Tibial nerve (tissue), 4 donors: ENCODE measurements around the gene NRG2. TPM values are rescaled to one million over a fixed set of nuclear protein-coding genes. Genes with fewer than 3 reads are reported as not detected.

Experiments
- DNase-seq, 2 donors: peaks; one replicate each; pipeline ENCODE4 v3.0.0-alpha.2; 2019; ENCODE audit warnings: low spot score in 2 of 2
- H3K27ac ChIP-seq, 4 donors: fragments of 200-600 bp; sonication (generic) in 3 of 4; one replicate each; pipeline ENCODE4 v1.5.1; 2017 to 2019; ENCODE audit warnings: mild to moderate bottlenecking in 1 of 4
- H3K27me3 ChIP-seq, 2 donors: fragments of 200-600 bp; sonication (generic) in 1 of 2; one replicate each; pipeline versions ENCODE4 v1.5.1 to v1.6.0; 2017 to 2019
- H3K36me3 ChIP-seq, 3 donors: fragments of 200-600 bp; sonication (generic); one replicate each; pipeline ENCODE4 v1.5.1; 2018 to 2019
- H3K4me1 ChIP-seq, 4 donors: fragments of 200-600 bp; sonication (generic) in 3 of 4; one replicate each; pipeline ENCODE4 v1.5.1; 2017 to 2019
- H3K4me3 ChIP-seq, 4 donors: fragments of 200-600 bp; sonication (generic) in 3 of 4; one replicate each; pipeline ENCODE4 v1.5.1; 2017 to 2019; ENCODE audit warnings: mild to moderate bottlenecking in 1 of 4, moderate library complexity in 1 of 4
- H3K9me3 ChIP-seq, 4 donors: fragments of 200-600 bp; sonication (generic) in 3 of 4; one replicate each; pipeline ENCODE4 v1.5.1; 2017 to 2019
- CTCF ChIP-seq, 5 experiments: fragments of 200-600 bp in 3 of 5; fragments of 450-650 bp in 2 of 5; sonication (generic) in 3 of 5; IDR thresholded peaks; one replicate each; pipeline ENCODE4 v1.5.1; 2016 to 2019; ENCODE audit warnings: antibody characterized with exemption in 5 of 5, mild to moderate bottlenecking in 3 of 5, moderate library complexity in 2 of 5
- EP300 ChIP-seq, 2 donors: sonication (generic); formaldehyde crosslinking; IDR thresholded peaks; one replicate each; pipeline ENCODE4 v1.6.1; 2017; ENCODE audit warnings: antibody characterized with exemption in 2 of 2, mild to moderate bottlenecking in 1 of 2
- POLR2A ChIP-seq, 2 donors: fragments of 450-650 bp; IDR thresholded peaks; one replicate each; pipeline ENCODE4 v1.6.1; 2017; ENCODE audit warnings: antibody characterized with exemption in 2 of 2, mild to moderate bottlenecking in 2 of 2, moderate library complexity in 2 of 2
- WGBS, 2 donors: methylation state at CpG; one replicate each; pipeline ENCODE4 v1.1.5; 2018; 5-methylcytosine and 5-hydroxymethylcytosine counted together
- total RNA-seq, 4 donors: library from RNA; depleted of rRNA; stranded (reverse); fragments of >200 nt; gene quantifications; one replicate each; pipeline ENCODE4 v1.1.0, GENCODE V29; 2016

The NRG2 gene
- total RNA-seq, 4 donors from 2014 or later, result 2.0 to 5.1 (median 3.4) TPM

GRCh38 chr5:139812323-139812722, 230.8 kb downstream of the NRG2 start:
- Histone ChIP-seq H3K27ac (no peak overlapping the region), H3K36me3 (no peaks in the 10 kb centered on the region), H3K4me1 (no peaks in the 10 kb centered on the region), H3K27me3 (no peaks in the 10 kb centered on the region), H3K4me3 (no peak overlapping the region), H3K9me3 (no peaks in the 10 kb centered on the region)
- DNase-seq, result no peak
- 87 to 88% methylated on average over 5 of the region's 5 CpGs for WGBS, 2 donors
- TF ChIP-seq POLR2A (IDR thresholded peaks at IDR 0.05), result no peak
- TF ChIP-seq EP300 (IDR thresholded peaks at IDR 0.05), result no peak
- no peak for TF ChIP-seq CTCF (IDR thresholded peaks at IDR 0.05)

- H3K36me3 ChIP-seq, result no peaks in the 10 kb centered on the region
- no peak overlapping the region for H3K4me3 ChIP-seq
- H3K9me3 ChIP-seq, result no peaks in the 10 kb centered on the region
- H3K27ac ChIP-seq, result no peak overlapping the region
- no peaks in the 10 kb centered on the region for H3K27me3 ChIP-seq
- TF ChIP-seq EP300 (IDR thresholded peaks at IDR 0.05) (no peak), CTCF (IDR thresholded peaks at IDR 0.05) (no peak), POLR2A (IDR thresholded peaks at IDR 0.05) (no peak)
- H3K4me1 ChIP-seq, result no peaks in the 10 kb centered on the region
- WGBS, 2 donors, result 27 to 38% methylated on average over 2 of the region's 2 CpGs
- DNase-seq, result no peak
These were observed 231.9 kb downstream of the NRG2 start for GRCh38 chr5:139811274-139811607.

- no peaks in the 10 kb centered on the region for H3K9me3 ChIP-seq
- H3K4me3 ChIP-seq, result no peak overlapping the region
- no peak overlapping the region for H3K27ac ChIP-seq
- DNase-seq, result no peak
- H3K4me1 ChIP-seq, result no peaks in the 10 kb centered on the region
- H3K27me3 ChIP-seq, result no peaks in the 10 kb centered on the region
- TF ChIP-seq CTCF (IDR thresholded peaks at IDR 0.05), result no peak
- no peak for TF ChIP-seq POLR2A (IDR thresholded peaks at IDR 0.05)
- no peak for TF ChIP-seq EP300 (IDR thresholded peaks at IDR 0.05)
- whole genome bisulfite sequencing, 2 donors, result 90% methylated on average over 8 of the region's 8 CpGs
- H3K36me3 ChIP-seq, result no peaks in the 10 kb centered on the region
These were observed 232.5 kb downstream of the NRG2 start for GRCh38 chr5:139810341-139811273.

- H3K9me3 ChIP-seq, result no peaks in the 10 kb centered on the region
- no peaks in the 10 kb centered on the region for H3K4me1 ChIP-seq
- no peaks in the 10 kb centered on the region for H3K27me3 ChIP-seq
- DNase-seq, result no peak
- no peak overlapping the region for H3K27ac ChIP-seq
- H3K36me3 ChIP-seq, result no peaks in the 10 kb centered on the region
- H3K4me3 ChIP-seq, result no peak overlapping the region
- no peak for TF ChIP-seq POLR2A (IDR thresholded peaks at IDR 0.05)
- TF ChIP-seq CTCF (IDR thresholded peaks at IDR 0.05), result no peak
- no peak for TF ChIP-seq EP300 (IDR thresholded peaks at IDR 0.05)
- whole genome bisulfite sequencing, 2 donors, result 93 to 100% methylated on average over 5 to 11 of the region's 11 CpGs
These were observed 233.7 kb downstream of the NRG2 start for GRCh38 chr5:139809331-139809810.
